ENCODE measurements around the gene ENTPD8.

Gene ENTPD8

GRCh38 chr9:137397675-137398423, 43.3 kb downstream of the ENTPD8 start:
- ChIA-PET CTCF (interaction anchor here (0.6 to 1.1 kb wide), 3 partner anchors 18 to 68 kb away, joined by 3 to 4 read pairs (median 4); partner anchors contain the start of gene EXD3), POLR2A (ENCODE audit: low non-redundant PET) (no interaction called here)
- no peak for DNase-seq (ENCODE audit: low spot score)
- TF ChIP-seq CTCF (conservative IDR thresholded peaks at IDR 0.05; ENCODE audit: low read depth), result no peak
- H3K27ac ChIP-seq, result no peak overlapping the region

- no peak for DNase-seq (ENCODE audit: low spot score)
- no peak for TF ChIP-seq CTCF (conservative IDR thresholded peaks at IDR 0.05; ENCODE audit: low read depth)
- peak overlapping the region; percentile 32 for H3K27ac ChIP-seq
- ChIA-PET POLR2A (ENCODE audit: low non-redundant PET) (no interaction called here), CTCF (interaction anchor here (0.7 to 1.1 kb wide), 2 partner anchors 21 to 26 kb away, joined by 3 to 4 read pairs; partner anchors contain the start of gene EXD3)
These were observed 44.4 kb downstream of the ENTPD8 start for GRCh38 chr9:137396634-137397367.

GRCh38 chr9:137396227-137396626, 44.9 kb downstream of the ENTPD8 start:
- peak; percentile 49 for DNase-seq (ENCODE audit: low spot score)
- ChIA-PET CTCF (interaction anchor here (0.7 kb wide), 1 partner anchor 21 kb away, joined by 4 read pairs; no protein-coding TSS in a partner anchor), POLR2A (ENCODE audit: low non-redundant PET) (no interaction called here)
- TF ChIP-seq CTCF (conservative IDR thresholded peaks at IDR 0.05; ENCODE audit: low read depth), result no peak
- H3K27ac ChIP-seq, result peak overlapping the region; percentile 32

GRCh38 chr9:137395666-137396010, 45.5 kb downstream of the ENTPD8 start:
- ChIA-PET POLR2A (ENCODE audit: low non-redundant PET) (interaction anchor here (0.6 kb wide), 1 partner anchor 118 kb away, joined by 4 read pairs; no protein-coding TSS in a partner anchor), CTCF (no interaction called here)
- no peak for TF ChIP-seq CTCF (conservative IDR thresholded peaks at IDR 0.05; ENCODE audit: low read depth)
- H3K27ac ChIP-seq, result no peak overlapping the region
- no peak for DNase-seq (ENCODE audit: low spot score)

GRCh38 chr9:137394866-137395665, 46.1 kb downstream of the ENTPD8 start:
- TF ChIP-seq CTCF (conservative IDR thresholded peaks at IDR 0.05; ENCODE audit: low read depth), result no peak
- no peak overlapping the region for H3K27ac ChIP-seq
- POLR2A ChIA-PET (ENCODE audit: low non-redundant PET), result interaction anchor here (0.6 kb wide), 1 partner anchor 118 kb away, joined by 4 read pairs; no protein-coding TSS in a partner anchor
- DNase-seq (ENCODE audit: low spot score), result no peak
- CTCF ChIA-PET, result no interaction called here

Measured in RWPE1 (cell line).